Stimulated activated CD4-positive, alpha-beta T cell treated with anti-CD3 and anti-CD28 coated beads, TNF-alpha, amount 100 ng/mL, for 24 hours (primary cell): ENCODE data around the gene GRIK3.

Source experiments
- DNase-seq, 3 experiments: peaks; one replicate each; pipeline ENCODE4 v3.0.0-alpha.2; 2020; ENCODE audit warnings: low read depth in 3 of 3

The GRIK3 gene

DNA sequence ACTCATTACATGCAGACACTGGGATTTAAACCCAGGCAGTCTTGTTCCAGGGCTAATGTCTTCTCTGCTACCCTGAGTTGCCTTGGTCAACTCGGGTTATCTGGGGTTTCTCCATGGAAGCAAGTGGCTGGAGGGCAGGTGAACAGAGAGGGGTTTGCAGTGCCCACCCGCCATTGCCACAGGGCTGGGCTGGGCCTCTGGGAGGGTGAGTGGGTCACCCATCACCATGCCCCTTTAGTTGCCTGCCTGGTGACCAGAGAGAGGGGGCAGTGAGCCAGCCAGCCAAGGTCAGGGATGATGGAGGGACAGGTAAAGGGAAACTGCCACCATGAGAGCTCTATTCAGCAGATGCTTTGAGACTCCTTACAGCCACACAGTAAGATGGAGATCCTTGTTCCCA is 53.2 kb downstream of the GRIK3 start:
- no peak for DNase-seq

DNA sequence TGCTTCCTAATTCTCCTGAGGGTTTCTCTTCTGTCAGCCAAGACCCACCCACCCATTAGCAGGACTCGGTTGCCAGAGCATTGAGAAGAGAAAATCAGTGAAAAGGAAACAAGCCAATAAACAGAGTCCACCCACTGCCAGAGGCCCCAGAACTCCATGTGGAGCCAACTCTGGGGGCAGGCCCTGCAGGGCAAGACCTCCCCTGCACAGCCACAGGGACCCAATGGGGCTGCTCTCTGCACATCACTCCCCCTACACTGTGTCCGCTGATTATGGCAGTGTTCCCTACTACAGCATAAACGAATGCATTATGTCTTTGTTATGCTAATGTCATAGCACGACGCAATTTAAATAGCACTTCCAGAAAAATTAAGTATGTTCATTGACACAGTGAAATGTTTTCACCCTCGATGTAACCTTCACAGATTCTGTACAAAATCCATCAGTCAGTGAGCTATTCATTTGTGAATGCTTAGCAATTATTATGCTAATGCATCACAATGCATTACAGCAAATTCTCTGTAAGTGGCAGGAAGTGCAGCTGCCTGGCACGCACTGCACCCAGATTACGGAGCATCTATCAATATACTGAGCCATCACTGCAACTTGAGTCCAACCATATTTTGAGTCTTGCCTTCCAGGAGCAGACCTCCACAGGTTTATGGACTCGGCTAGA is 56.4 kb downstream of the GRIK3 start:
- no peak for DNase-seq

DNA sequence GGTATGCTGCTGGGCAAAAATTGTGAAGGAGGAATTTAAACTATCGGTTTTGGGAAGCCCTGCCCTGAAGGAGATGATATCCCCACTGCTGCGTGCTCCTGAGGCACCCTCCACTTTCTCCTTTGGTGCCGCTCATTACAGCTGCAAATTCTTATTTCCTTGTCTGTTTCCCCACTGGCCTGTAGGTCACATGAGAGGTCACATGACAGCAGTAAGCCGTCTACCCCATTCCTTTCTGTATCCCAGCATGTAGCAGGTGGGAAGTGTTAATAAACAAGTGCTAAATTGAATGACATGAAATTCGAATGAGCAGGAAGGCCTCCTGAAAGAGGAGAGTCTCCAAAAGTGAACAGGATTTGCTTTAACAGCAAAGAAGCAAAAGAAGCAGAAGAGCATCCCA is 58.7 kb downstream of the GRIK3 start:
- DNase-seq: no peak

DNA sequence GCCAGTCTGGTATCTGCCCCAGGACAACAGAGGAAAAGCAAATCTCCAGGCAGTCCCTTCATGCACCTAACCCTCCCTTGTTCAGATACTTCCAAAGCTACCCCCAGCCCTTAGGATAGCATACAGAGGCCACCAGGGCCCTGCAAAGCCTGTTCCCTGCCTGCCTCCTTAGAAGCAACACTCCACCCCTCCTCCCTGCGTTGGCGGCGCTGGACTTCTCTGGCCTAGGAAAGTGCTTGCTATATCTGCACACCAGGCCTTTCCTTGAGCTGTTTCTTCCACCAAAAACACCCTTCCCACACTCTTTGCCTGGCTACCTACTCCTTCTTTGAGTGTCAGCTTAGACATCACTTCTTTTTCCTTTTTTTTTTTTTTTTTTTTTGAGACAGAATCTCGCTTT is 61.3 kb downstream of the GRIK3 start:
- no peak for DNase-seq

DNA sequence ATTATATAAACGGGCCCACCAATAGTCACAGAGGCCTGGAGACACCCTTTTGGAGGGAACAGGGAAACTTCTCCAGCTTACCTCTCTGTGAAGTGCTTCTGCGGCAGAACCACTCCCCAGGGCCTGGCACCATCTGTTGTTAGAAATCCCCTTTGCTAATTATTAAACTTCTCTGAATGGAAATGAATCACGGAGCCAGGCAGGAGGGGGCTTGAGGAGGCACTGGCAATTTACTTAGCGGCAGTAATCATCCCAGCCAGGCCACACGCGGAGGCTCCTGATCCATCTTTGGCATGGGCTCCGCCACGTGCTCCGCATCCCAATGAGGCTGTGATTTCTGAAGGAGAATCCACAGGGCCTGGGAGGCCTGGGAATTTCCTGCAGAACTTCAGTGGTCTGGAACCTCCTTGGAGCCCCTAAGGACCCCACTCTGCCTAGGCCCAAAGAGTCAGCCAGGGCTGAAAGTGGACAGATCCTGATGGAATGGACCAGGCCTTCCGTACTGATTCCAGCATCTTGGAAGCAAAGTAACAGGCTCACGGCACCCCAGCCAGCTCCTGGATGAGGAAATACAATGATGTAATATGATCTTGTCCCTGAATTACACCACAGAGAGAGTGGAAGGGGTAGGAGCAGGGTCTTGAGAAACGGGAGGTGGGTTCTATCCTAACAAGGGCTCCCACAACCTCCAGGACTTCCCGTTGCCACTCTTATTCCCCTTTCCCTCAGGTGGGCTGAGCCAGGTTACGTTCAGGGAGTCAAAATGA is 62.3 kb downstream of the GRIK3 start:
- no peak for DNase-seq

DNA sequence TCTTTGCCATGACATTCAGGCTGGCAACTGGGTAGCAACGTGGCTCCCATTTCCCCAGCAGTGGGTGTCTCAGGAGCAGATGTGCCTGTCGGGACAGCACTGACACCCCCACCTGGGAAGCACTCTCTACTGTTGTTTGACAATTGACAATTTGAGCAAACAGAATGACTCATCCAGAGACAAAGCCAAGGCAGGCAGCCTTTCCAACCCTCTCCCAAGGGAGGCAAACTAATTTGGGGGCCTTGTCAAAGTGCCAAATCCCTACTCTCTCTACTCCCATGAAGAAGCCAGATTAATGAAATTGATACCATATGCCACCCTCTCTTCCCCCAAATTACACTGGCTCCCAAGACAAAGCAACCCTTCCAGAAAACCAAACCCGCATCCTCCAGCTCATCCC is 65.6 kb downstream of the GRIK3 start:
- DNase-seq: no peak

DNA sequence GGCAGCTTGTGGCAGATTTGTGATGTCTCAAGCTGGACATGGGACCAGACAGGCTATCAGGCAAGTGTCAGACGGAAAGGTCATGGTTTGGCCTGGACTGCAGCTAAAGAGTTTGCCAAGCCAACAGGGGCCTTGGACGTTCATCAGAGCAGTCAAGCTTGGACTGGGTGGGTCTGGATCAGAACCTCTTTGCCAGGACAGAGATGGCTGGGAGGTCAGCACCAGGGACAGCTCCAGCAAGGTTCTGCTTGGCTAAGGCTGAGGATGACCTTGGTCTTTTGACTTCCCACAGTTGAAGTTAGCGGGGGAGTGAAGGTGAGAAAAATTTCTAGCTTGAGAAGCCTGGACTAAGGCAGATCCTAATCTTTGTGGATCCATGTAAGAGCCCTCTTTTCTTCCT is 68.1 kb downstream of the GRIK3 start:
- DNase-seq: no peak

DNA sequence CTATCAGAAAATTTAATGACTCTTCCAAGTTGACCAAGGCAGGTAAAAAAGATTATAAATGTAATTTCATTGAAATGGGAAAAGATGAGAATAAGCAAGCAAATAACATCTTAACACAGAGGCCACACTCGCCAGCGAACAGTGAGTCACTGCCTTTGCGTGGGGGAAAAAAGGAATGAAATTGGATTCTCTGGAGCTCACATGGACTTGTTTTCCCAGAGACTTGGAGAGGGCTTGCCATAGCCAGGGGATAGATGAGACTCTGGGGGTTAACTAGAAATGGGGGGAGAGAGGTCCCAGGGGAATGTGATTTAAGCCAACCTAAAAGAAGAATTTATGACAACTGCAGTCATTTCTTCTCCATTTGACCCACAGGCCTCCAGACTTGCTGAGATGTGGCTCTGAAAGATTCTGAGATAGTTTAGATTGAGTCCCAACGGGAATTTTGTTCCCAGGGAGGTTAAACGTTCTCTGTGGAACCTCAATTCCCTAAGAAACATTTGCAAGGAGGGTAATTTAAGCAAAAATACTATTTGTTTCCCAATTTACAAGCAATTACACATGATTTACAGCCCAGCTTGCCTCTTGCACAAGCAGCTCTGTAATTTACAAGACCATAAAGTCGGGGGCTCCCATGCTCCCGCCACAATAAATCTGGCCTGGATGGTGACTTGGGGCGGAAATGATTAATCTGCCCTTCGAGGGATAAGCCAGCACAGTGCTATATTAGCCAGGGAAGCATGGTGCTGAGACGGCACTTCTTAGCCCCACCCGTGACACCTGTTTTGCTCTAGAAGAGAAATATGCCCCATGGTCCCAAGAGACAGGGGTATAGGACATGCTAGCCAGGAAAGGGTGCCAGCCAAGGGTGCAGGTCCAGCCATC is 68.8 kb downstream of the GRIK3 start:
- no peak for DNase-seq

DNA sequence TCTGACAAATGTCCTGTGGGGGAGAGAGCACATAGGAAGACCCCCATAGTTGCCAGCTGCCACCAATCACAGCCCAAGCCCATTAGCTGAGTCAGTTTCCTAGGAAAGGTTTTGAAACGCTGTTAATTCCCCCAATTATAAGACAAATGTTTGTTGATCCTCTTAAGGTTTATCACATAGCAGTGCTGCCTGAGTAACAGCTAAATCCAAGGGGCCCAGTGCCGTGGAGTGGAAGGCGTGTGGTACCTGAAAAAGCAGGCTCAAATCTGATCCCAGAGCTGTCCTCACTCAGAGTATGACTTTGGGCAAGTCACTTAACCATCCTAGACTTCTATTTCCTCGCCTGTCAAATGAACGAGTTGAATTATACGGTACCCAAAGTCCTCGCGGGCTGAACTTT is 69.5 kb downstream of the GRIK3 start:
- DNase-seq: no peak

DNA sequence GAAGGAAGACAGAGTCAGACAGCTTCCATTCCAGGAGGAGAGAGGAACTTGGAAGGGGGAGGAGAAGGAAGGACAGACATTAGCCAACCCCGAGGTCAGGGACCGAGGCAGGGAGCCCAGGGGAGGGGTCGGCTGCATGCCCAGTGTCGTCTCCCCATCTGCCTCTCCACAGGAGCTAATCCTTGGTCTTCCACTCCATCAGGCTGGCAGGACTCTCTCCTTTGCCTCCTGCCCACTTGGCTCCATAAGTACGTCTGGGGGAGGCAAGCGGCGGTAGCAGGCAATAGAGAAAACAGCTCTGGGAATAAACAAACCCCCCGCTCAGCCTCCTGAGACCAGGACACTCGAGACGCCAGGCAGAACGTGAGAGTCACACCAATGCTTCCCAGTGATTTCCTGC is 71.3 kb downstream of the GRIK3 start:
- no peak for DNase-seq

DNA sequence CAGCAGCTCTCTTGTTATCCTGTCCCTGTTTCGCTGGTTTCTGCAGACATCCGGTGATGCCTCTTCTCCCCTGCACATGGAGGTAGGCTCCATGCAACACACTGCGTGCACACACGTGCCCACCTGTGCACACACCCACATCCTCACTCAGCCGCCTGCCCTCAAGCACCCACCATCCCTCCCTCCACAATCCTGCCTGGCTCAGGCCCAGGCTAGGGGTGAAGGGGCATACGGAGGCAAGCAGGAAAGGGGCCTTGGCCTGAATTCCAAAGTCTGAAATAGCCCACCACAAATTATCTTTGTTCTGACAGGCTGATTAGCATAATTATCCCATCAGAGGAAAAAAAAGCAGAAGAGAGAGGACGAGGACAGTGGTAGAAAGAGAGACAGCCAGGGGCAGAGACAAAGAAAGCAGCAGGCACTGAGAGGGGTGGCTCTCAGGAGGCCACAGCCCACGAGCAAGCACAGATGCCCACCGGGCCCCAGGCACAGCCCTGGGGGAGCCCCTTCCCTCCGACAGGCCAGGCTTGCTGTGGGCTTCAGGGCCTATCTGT is 73.2 kb downstream of the GRIK3 start:
- DNase-seq: no peak

DNA sequence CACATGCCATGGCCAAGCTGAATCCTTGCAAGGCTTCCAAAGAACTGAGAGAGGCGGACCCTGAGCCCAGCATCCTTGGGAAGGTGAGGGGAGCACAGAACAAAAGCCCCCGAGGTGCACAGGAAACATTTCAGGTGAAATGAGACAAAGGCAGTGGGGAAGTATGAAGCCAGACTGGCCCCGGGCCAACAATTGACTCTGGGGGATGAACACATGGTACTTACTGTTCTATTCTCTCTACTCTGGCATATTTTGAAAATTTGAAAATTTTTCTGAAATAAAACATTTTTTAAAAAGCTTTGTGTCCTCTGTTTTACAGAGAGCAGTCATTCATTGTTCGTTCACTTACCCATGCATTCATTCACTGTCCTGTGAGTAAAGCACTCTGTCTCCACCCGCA is 77.7 kb downstream of the GRIK3 start:
- no peak for DNase-seq

DNA sequence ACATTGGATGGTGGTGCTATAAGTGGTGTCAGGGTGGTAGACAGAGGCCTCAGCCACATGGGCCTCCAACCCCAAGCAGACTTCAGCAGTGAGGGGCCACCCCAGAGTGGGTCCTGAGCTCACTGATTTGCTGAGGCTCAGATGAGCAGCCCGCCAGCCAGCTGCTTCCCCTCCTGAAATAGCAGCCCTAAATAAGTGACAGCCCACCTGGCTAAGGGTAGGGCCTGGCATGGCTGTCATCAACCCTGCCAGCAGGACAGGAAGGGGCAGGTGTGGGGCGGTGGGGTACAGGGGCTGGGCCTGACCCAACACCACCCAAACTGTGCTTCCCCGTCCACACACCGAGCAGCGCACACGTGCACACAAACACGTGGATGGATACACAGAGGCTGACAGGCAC is 79.3 kb downstream of the GRIK3 start:
- DNase-seq: no peak

DNA sequence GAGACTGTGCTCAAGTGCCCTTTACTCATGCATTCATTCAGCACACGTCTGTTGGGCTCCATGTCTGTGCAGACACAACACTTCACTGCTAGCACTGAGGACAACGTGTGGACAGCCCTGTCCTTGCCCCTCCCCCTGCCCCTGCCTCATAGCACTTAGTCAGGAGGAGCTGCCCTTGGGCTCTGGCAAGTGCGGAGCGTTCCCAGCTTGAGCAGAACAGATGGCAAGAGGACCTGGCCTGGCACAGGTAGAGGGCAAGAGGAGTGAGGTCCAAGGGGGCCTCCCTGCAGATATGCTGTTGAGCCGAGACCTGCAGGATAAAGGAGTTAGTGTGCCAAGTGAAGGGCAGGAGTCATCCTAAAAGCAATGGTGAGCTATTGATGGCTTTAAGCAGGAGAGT is 81.3 kb downstream of the GRIK3 start:
- DNase-seq: no peak

DNA sequence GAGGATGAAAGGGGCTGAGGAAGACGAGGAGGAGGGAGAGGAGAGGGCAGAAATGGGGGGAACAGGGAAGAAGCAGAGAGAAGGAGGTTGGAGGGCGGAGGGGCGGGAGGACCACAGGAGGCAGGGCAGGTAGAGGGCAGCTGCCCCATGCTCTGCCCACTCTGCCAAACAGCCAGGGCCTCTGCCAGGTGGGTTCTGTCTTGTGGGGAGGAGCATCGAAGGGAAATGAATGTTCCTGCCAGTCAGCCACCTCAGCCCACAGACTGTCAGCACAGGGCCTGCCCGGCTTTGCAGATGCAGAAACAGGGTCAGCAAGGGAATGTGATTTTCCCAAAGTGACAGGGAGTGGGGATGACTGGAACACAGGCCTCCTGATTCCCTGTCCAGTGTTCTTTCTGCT is 82.6 kb downstream of the GRIK3 start:
- no peak for DNase-seq

DNA sequence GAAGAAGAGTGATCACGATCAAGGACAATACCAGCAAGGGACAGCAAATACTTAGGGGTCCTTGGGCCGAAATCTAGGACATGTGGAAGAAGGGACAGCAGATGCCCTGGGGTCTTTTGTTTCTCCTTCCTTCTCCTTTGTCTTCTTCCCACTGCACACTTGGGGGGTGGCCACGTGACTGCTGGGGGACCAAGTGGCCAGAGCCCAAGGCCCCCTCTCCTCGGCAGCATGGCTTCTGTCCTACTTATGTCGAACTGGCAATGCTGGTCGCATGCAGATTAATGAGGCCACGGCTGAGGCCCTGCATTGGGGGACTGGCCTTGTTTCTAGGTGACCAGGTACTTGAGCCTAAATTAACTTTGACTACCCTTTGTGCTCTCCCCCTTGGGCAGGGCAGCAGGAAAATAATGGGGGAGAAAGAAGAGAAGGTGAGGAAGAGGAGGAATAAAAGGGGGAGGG is 83.0 kb downstream of the GRIK3 start:
- no peak for DNase-seq

DNA sequence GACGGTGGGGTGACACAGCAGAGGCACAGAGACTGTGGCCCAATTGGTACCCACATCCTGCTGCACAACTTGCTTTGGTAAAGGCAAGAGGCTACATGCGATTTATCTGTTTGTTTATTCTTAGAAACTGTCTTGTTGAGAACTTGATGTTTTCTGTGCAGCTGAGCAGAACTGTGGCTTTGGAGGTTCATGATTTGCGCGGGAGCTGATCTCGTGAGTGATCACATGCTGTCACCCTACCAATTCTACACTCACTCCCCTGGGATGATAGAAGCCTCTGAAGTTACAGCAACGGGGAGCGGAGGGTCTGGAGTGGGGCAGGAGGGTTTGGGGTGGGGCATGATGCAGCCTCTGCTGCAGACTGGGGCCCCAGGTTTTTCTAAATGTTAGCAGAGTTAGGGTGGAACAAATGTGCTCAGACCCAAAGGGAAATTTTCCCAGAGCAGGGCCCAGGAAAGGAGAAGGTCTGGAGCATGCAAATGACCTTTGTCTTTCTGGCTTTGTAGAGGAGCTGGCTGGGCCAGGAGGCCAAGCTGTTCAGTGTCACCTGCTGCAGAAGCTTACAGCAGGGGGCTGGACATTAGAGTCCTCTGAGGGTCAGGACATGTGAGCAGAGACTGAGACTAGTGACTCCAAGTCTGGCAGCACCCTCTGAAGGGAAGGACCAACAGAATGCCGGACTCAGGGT is 83.6 kb downstream of the GRIK3 start:
- no peak for DNase-seq

DNA sequence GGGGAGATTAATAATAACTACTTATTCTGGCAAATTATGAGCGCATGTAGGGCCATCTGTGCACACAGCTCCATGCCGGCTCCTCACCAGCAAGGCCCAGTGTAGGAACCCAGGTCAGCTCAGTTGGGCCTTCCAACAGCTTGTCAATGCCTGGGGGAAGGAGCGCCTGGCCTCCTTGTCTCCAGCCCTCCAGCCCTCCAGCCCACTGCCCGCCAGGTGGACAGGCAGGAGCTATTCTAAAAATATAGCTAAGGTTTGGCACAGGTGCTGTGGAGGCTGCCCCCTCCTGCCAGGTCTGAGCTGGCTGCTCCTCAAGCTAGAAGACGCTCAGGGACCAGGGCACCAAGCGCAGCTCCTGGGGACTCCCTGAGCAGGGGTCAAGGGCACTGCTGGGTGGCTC is 85.7 kb downstream of the GRIK3 start:
- no peak for DNase-seq

DNA sequence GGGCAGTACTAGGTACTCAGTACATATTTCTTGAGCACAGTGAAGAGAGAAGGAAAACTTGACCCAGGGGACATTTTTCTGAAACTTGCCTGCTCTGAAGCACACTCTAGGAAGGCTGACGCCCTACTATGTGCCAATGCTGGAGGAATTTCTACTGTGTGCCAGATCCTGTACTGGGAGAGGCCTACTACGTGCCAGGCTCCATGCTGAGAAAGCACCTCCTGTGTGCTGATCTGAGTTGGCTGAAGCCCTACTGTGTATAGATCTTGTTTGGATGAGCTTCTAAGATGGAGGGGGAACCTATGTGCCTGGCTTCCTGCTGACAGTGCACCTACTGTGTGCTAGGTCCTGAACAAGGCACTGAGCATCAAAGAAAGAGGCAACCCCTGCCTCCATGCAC is 86.2 kb downstream of the GRIK3 start:
- DNase-seq: no peak

DNA sequence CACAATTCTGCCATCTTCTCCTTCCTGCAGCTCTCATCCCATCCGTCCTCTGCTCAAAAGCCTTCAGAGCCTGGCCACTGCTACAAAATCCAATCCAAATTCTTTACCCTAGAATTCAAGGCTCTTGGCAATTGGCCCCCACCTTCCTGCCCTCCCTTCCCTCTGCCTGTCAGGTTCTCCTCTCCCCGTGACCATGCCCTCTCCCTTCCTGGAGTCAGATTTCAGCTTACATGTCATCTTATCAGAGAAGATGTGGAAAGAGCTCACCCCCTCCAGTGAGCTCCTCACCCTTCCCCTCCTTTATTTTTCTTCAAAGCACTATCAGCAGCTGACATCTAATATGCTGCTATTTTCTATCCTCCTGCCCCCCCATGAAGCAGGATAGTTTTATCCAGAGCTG is 86.9 kb downstream of the GRIK3 start:
- no peak for DNase-seq

DNA sequence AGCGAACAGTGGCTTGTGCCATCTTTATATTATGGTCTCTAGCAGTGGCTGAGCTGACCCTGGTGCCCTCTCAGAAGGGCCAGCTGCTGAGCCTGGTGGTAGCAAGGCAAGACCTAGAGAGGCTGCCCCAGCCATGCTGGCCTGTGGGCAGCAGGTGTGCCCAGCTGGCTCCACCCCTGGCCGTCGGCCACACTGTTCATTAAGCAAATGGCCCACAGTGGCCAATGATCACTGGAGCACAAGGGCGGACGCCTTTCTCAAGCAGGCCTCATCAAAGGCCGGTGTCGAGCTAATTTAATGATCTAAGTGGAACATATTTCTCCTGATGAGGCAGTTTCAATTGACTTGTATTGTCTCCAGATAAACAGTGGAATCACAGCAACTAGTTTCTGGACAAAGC is 89.4 kb downstream of the GRIK3 start:
- no peak for DNase-seq

DNA sequence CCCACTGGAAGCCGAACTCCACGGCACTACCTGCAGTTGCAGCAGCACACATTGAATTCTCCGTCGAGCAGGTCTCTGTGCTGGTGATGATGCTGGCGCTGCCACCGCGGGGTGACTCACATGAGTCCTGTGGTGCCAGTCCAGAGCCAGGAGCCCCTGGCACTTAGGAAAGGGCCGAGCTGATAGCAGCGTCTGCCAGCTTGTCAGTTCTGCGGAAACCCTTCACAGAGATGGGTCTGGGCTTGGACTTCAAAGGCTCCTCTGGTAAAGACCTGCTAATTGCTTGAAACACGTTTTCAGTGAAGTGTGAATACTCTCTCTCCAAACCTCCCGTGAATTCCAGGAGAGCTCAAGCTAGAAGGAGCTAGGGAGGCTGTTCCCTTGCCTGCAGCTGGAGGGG is 92.2 kb downstream of the GRIK3 start:
- no peak for DNase-seq
